Suppressor macrophage (primary cell): ENCODE measurements around the gene IRF8.
A peak's percentile ranks its signal among the peaks of the same experiment; 100 is the strongest.

Experiments used
- DNase-seq, 4 experiments: peaks; one replicate each; pipeline ENCODE4 v3.0.0-alpha.2; 2020 to 2022

The IRF8 gene

GRCh38 chr16:85913688-85914422 lies 14.9 kb downstream of the IRF8 start:
- peak; percentile 90 to 94 (median 93) for DNase-seq

GRCh38 chr16:85914423-85914794 lies 15.4 kb downstream of the IRF8 start:
- DNase-seq, result no peak

GRCh38 chr16:85915125-85915845 lies 16.3 kb downstream of the IRF8 start:
- peak; percentile 82 to 90 (median 88) for DNase-seq

GRCh38 chr16:85916141-85916890 lies 17.4 kb downstream of the IRF8 start:
- DNase-seq, result peak; percentile 86 to 94 (median 90)

- DNase-seq, result peak in 1 of 4 experiments; percentile 37
These were observed 18.1 kb downstream of the IRF8 start for GRCh38 chr16:85917012-85917411.

GRCh38 chr16:85917959-85918358 lies 19.0 kb downstream of the IRF8 start:
- DNase-seq, result no peak

- no peak for DNase-seq
These were observed 19.5 kb downstream of the IRF8 start for GRCh38 chr16:85918436-85918835.

GRCh38 chr16:85919271-85920267 lies 20.6 kb downstream of the IRF8 start:
- DNase-seq, result no peak

- DNase-seq, result no peak
These were observed 22.1 kb downstream of the IRF8 start for GRCh38 chr16:85921026-85921425.

GRCh38 chr16:85923153-85924021 lies 24.4 kb downstream of the IRF8 start:
- DNase-seq, result peak; percentile 56 to 73 (median 58)

- peak in 3 of 4 experiments; percentile 57 to 78 (median 64) for DNase-seq
These were observed 25.7 kb downstream of the IRF8 start for GRCh38 chr16:85924675-85925074.

GRCh38 chr16:85926370-85926769 lies 27.4 kb downstream of the IRF8 start:
- DNase-seq, result no peak

- no peak for DNase-seq
These were observed 28.4 kb downstream of the IRF8 start for GRCh38 chr16:85927371-85927770.

GRCh38 chr16:85927959-85928358 lies 29.0 kb downstream of the IRF8 start:
- peak in 1 of 4 experiments; percentile 41 for DNase-seq

GRCh38 chr16:85928401-85928820 lies 29.4 kb downstream of the IRF8 start:
- peak; percentile 86 to 94 (median 87) for DNase-seq

- no peak for DNase-seq
These were observed 30.3 kb downstream of the IRF8 start for GRCh38 chr16:85929259-85929721.

GRCh38 chr16:85930301-85930700 lies 31.3 kb downstream of the IRF8 start:
- DNase-seq, result no peak

GRCh38 chr16:85931596-85932402 lies 32.8 kb downstream of the IRF8 start:
- peak in 2 of 4 experiments; percentile 55 to 65 for DNase-seq

GRCh38 chr16:85934210-85934609 lies 35.2 kb downstream of the IRF8 start:
- DNase-seq, result no peak
